ENCODE measurements around the gene PGLYRP2. TPM values are rescaled to one million over a fixed set of nuclear protein-coding genes. Genes with fewer than 3 reads are reported as not detected.

PGLYRP2 gene
- total and polyA plus RNA-seq, 2 donors (not counting 1 experiment from before 2014, with no cell fraction given), result not detected

DNA sequence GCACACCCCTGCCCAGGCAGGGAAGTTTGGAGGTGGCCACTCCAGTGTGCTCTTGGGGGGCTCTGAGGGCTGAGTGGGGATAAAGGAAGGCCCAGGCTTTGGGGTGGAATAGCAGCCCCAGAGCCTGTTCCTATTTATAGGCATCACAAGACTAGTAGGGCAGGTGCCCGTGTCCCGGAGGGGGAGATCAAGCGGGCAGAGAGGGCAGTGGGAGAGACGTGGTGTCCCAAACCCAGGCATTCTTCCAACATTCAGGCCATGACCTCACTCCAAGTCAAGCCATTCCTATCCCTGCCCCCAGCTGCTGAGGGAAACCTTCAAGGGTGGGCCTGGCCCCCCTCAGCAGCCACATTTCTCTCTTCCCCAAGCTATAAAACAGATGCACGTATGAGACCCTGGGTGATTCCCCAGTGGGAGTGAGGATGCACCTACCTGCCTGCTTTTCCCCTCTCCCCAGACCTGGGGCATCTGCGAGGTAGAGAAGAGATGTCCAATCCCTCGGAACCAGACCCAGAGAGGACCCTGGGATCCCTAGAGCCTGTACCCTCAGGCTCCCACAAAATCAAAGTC is 33.4 kb downstream of the PGLYRP2 start:
- no peaks in the 10 kb centered on the region for H3K36me3 ChIP-seq (ENCODE audit: control insufficient read depth, insufficient read depth, low read length)
- H2AFZ ChIP-seq (ENCODE audit: low read length), result no peak overlapping the region
- no peaks in the 10 kb centered on the region for H3K79me2 ChIP-seq (ENCODE audit: control insufficient read depth, insufficient read depth, low read length)
- DNase-seq (ENCODE audit: low read depth in 2 of 2), result no peak
- no peak overlapping the region for H3K27ac ChIP-seq (ENCODE audit: insufficient read depth, low read length)
- no peaks in the 10 kb centered on the region for H3K27me3 ChIP-seq (ENCODE audit: control insufficient read depth, insufficient read depth, low read length)
- H3K4me3 ChIP-seq (replicated peaks in 1 of 4; ENCODE audit: control extremely low read depth in 1 of 4, insufficient read depth in 1 of 4, low read depth in 3 of 4, low read length in 4 of 4), result no peak overlapping the region
- H3K9ac ChIP-seq (ENCODE audit: insufficient read depth, low read length), result no peak overlapping the region
- H3K4me2 ChIP-seq (ENCODE audit: extremely low read depth, insufficient read depth, low read length), result no peak overlapping the region
- TF ChIP-seq CTCF (conservative IDR thresholded peaks at IDR 0.05 in 1 of 2, IDR thresholded peaks at IDR 0.05 in 1 of 2; ENCODE audit: low read depth in 1 of 2, low read length in 2 of 2) (no peak), EZH2 (IDR thresholded peaks at IDR 0.05; ENCODE audit: low read length, missing control alignments) (no peak)
- no peaks in the 10 kb centered on the region for H3K4me1 ChIP-seq (ENCODE audit: control insufficient read depth, extremely low read depth, insufficient read depth, low read length)
- H4K20me1 ChIP-seq (ENCODE audit: control insufficient read depth, extremely low read depth, insufficient read depth, low read length), result no peaks in the 10 kb centered on the region
- no peaks in the 10 kb centered on the region for H3K9me3 ChIP-seq (ENCODE audit: control insufficient read depth, insufficient read depth, low read depth, low read length)

- Histone ChIP-seq H3K27ac (ENCODE audit: insufficient read depth, low read length) (no peak overlapping the region), H3K36me3 (ENCODE audit: control insufficient read depth, insufficient read depth, low read length) (no peaks in the 10 kb centered on the region), H3K4me2 (ENCODE audit: extremely low read depth, insufficient read depth, low read length) (no peak overlapping the region), H3K4me1 (ENCODE audit: control insufficient read depth, extremely low read depth, insufficient read depth, low read length) (no peaks in the 10 kb centered on the region), H3K4me3 (replicated peaks in 1 of 4; ENCODE audit: control extremely low read depth in 1 of 4, insufficient read depth in 1 of 4, low read depth in 3 of 4, low read length in 4 of 4) (no peak overlapping the region), H3K9me3 (ENCODE audit: control insufficient read depth, insufficient read depth, low read depth, low read length) (no peaks in the 10 kb centered on the region), H3K79me2 (ENCODE audit: control insufficient read depth, insufficient read depth, low read length) (no peaks in the 10 kb centered on the region), H2AFZ (ENCODE audit: low read length) (no peak overlapping the region), H3K27me3 (ENCODE audit: control insufficient read depth, insufficient read depth, low read length) (no peaks in the 10 kb centered on the region), H4K20me1 (ENCODE audit: control insufficient read depth, extremely low read depth, insufficient read depth, low read length) (no peaks in the 10 kb centered on the region), H3K9ac (ENCODE audit: insufficient read depth, low read length) (no peak overlapping the region)
- DNase-seq (ENCODE audit: low read depth in 2 of 2), result no peak
- TF ChIP-seq EZH2 (IDR thresholded peaks at IDR 0.05; ENCODE audit: low read length, missing control alignments), result no peak
- TF ChIP-seq CTCF (conservative IDR thresholded peaks at IDR 0.05 in 1 of 2, IDR thresholded peaks at IDR 0.05 in 1 of 2; ENCODE audit: low read depth in 1 of 2, low read length in 2 of 2), result no peak
These were observed 34.1 kb downstream of the PGLYRP2 start for GRCh38 chr19:15445227-15445605.

- TF ChIP-seq EZH2 (IDR thresholded peaks at IDR 0.05; ENCODE audit: low read length, missing control alignments) (no peak), CTCF (conservative IDR thresholded peaks at IDR 0.05 in 1 of 2, IDR thresholded peaks at IDR 0.05 in 1 of 2; ENCODE audit: low read depth in 1 of 2, low read length in 2 of 2) (no peak)
- Histone ChIP-seq H3K9ac (ENCODE audit: insufficient read depth, low read length) (no peak overlapping the region), H3K4me3 (replicated peaks in 1 of 4; ENCODE audit: control extremely low read depth in 1 of 4, insufficient read depth in 1 of 4, low read depth in 3 of 4, low read length in 4 of 4) (no peak overlapping the region), H3K27me3 (ENCODE audit: control insufficient read depth, insufficient read depth, low read length) (no peaks in the 10 kb centered on the region), H2AFZ (ENCODE audit: low read length) (no peak overlapping the region), H3K4me2 (ENCODE audit: extremely low read depth, insufficient read depth, low read length) (no peak overlapping the region), H3K9me3 (ENCODE audit: control insufficient read depth, insufficient read depth, low read depth, low read length) (no peaks in the 10 kb centered on the region), H4K20me1 (ENCODE audit: control insufficient read depth, extremely low read depth, insufficient read depth, low read length) (no peaks in the 10 kb centered on the region), H3K27ac (ENCODE audit: insufficient read depth, low read length) (no peak overlapping the region), H3K79me2 (ENCODE audit: control insufficient read depth, insufficient read depth, low read length) (no peaks in the 10 kb centered on the region), H3K4me1 (ENCODE audit: control insufficient read depth, extremely low read depth, insufficient read depth, low read length) (no peaks in the 10 kb centered on the region), H3K36me3 (ENCODE audit: control insufficient read depth, insufficient read depth, low read length) (no peaks in the 10 kb centered on the region)
- DNase-seq (ENCODE audit: low read depth in 2 of 2), result no peak
These were observed 34.6 kb downstream of the PGLYRP2 start for GRCh38 chr19:15444505-15445226.

Measured in fibroblast of lung (primary cell).